ENCODE results near the gene DEFB118. TPM values are rescaled to one million over a fixed set of nuclear protein-coding genes. Genes with fewer than 3 reads are reported as not detected.

The DEFB118 gene
- total and polyA plus RNA-seq, 2 experiments from 2014 or later: not detected

GRCh38 chr20:31406115-31406514, 37.7 kb downstream of the DEFB118 start, which contains the start of gene DEFB121:
DEFB121 (minus strand) TSS chr20:31406215; CDS start chr20:31406152, 63 bp downstream.
- Histone ChIP-seq H3K36me3 (ENCODE audit: insufficient read depth) (no peaks in the 10 kb centered on the region; the same call in 1 of the 2 replicates), H3F3A (replicated peaks; ENCODE audit: low read depth) (no peaks in the 10 kb centered on the region), H3K4me1 (ENCODE audit: insufficient read depth) (no peaks in the 10 kb centered on the region), H3K4me3 (no peak within 1 kb of the TSS), H2AFZ (no peak within 1 kb of the TSS), H3K9me2 (ENCODE audit: insufficient read depth) (peaks cover 6% of the 10 kb centered on the region; the same call in 1 of the 2 replicates), H3K79me2 (replicated peaks; ENCODE audit: insufficient read depth) (no peaks in the 10 kb centered on the region), H4K20me1 (replicated peaks; ENCODE audit: insufficient read depth) (no peaks in the 10 kb centered on the region), H3K27me3 (ENCODE audit: insufficient read depth) (no peaks in the 10 kb centered on the region), H3K4me2 (no peak within 1 kb of the TSS), H3K27ac (ENCODE audit: low read depth) (no peak within 1 kb of the TSS)
- peaks cover 1% of the 10 kb centered on the region for H3K27me3 Mint-ChIP-seq (ENCODE audit: insufficient read depth, low read depth, poor library complexity)
- no peak within 1 kb of the TSS for H3K27ac Mint-ChIP-seq
- DNase-seq (ENCODE audit: low spot score) (no peak), ATAC-seq (no peak)
- peaks cover 45% of the 10 kb centered on the region; the same call in 2 of the 3 replicates for H3K9me3 Mint-ChIP-seq
- H3K36me3 Mint-ChIP-seq (ENCODE audit: low read depth): peaks cover 20% of the 10 kb centered on the region
- H3K4me1 Mint-ChIP-seq: no peaks in the 10 kb centered on the region
- TF ChIP-seq REST (IDR thresholded peaks at IDR 0.05; ENCODE audit: unreplicated experiment) (no peak), ETS1 (IDR thresholded peaks at IDR 0.05) (no peak), ZNF462 (CRISPR knock-in tag; IDR thresholded peaks at IDR 0.05) (no peak), ZNF331 (CRISPR knock-in tag; IDR thresholded peaks at IDR 0.05; ENCODE audit: low read depth) (no peak), JUNB (IDR thresholded peaks at IDR 0.05; ENCODE audit: unreplicated experiment) (no peak), CREB1 (CRISPR knock-in tag; IDR thresholded peaks at IDR 0.05; ENCODE audit: low read depth) (no peak), CTCF (conservative IDR thresholded peaks at IDR 0.05; ENCODE audit: low read depth in 2 of 2) (no peak)
- H3K4me3 Mint-ChIP-seq: no peak within 1 kb of the TSS
